GM10847 (cell line): ENCODE results near the gene TANGO6.

Experiments
- POLR2A ChIP-seq: IDR thresholded peaks from 2 replicates; pipeline ENCODE4 v1.6.1; 2011; ENCODE audit not compliant: insufficient read length; ENCODE audit errors: extremely low read depth

TANGO6 gene

GRCh38 chr16:68893710-68894705 is 50.7 kb downstream of the TANGO6 start:
- TF ChIP-seq POLR2A: no peak

DNA sequence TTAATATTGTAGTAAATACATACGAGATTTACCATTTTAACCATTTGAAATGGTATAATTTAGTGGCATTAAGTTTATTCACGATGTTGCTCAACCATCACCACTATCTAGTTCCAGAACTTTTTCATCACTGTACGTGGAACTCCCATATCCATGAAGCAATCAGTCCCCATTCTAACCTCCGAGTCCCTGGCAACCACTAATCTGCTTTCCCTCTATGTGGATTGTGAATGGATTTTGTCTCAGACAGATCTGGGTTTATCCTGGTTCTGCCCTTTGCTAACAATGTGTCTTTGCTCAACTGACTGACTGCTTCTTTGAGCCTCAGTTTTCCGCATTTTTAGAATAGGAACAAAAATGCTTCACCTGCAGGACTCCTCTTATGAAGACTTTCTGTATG is 51.4 kb downstream of the TANGO6 start:
- no peak for TF ChIP-seq POLR2A

DNA sequence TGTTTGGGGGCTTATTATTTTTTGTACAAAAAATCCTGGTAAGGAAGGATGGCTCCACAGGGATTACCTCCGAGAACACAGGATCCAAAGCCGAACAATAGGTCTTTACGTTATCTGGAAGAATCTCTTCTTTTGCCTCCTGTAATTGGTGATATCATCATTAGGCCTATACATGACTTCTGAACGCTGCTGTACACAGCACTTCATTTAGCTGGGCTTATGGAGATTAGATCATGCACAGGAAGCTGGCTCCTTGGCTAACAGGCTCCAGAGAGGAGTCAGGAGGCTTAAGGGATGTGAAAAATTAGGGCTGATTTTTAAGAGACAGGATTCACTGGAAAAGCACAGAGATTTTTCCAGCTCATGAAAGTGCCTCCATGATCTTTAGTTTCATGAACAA is 54.7 kb downstream of the TANGO6 start:
- no peak for TF ChIP-seq POLR2A

- TF ChIP-seq POLR2A: no peak
Observed at GRCh38 chr16:68900009-68900408, 56.7 kb downstream of the TANGO6 start.

GRCh38 chr16:68902003-68902968 is 59.0 kb downstream of the TANGO6 start:
- no peak for TF ChIP-seq POLR2A

DNA sequence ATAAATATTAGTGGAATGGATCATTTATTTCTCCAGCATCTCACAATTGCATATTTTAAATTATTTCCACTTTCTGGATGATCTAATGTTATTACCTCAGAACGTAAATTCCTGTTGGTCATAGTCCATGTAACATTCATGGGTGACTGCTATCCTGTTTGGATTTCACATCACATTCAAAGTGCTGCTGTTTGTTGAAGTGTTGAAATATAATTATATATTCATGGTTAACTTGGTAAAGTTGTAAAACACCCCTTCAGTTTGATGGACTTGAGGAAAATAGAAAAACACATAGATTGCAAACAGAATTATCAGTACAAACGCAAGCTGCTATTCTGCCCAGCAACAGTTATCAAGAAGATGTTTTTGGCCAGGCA is 59.6 kb downstream of the TANGO6 start:
- TF ChIP-seq POLR2A: no peak

GRCh38 chr16:68907297-68907696 is 64.0 kb downstream of the TANGO6 start:
- TF ChIP-seq POLR2A: no peak

GRCh38 chr16:68907781-68908181 is 64.5 kb downstream of the TANGO6 start:
- no peak for TF ChIP-seq POLR2A

GRCh38 chr16:68909099-68909733 is 65.9 kb downstream of the TANGO6 start:
- no peak for TF ChIP-seq POLR2A

GRCh38 chr16:68910051-68910450 is 66.7 kb downstream of the TANGO6 start:
- no peak for TF ChIP-seq POLR2A

DNA sequence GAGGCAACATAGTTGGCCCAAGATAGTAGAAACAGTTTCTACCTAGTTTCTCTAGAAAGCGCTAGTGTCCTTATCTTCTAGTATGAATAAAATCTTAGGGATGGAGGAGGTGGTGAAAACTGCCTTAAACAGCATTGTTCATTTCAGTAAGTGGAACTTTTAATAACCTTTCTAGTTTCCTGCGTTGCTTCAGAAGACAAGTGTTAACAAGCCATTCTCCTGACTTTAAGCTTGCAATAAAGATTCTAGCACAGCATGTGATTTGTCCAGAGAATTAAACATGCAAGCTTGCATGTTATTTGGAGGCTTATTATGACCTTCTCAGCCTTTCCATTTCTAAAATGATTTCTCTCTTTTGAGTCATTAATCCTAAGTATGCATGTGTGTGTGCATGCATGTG is 72.3 kb downstream of the TANGO6 start:
- no peak for TF ChIP-seq POLR2A

DNA sequence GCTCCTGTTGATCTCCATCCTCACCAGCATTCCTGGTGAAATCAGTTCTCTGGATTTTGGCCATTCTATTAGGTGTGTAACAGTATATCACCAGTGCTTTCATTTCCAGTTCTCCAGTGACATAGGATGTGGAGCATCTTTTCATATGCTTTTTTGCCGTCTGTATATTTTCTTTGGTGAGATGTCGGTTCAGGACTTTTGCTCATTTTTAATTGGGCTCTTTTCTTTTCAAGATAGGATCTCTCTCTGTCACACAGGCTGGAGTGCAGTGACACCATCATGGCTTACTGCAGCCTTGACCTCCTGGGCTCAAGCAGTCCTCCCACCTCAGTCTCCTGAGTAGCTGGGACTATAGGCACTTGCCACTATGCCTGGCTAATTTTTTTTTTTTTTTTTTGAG is 74.2 kb downstream of the TANGO6 start:
- no peak for TF ChIP-seq POLR2A

DNA sequence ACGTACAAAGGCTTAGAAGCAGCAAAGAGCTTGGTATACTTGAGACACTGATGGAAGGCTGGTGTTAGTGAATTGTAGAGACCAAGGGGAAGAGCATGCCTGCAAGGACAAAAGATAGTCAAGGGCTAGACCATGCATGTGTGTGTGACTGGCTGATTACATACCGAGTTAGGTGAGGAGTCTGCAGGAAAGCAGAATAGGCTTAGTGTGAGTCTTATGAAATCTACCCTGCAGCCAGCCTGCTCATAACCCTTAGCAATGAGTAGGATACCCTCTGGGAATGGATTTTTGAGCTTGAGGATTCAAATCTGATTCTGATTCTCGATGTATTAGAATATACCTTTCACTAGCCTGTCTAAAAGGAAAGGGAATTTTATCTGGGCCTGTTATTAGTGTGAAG is 77.0 kb downstream of the TANGO6 start:
- TF ChIP-seq POLR2A: no peak

DNA sequence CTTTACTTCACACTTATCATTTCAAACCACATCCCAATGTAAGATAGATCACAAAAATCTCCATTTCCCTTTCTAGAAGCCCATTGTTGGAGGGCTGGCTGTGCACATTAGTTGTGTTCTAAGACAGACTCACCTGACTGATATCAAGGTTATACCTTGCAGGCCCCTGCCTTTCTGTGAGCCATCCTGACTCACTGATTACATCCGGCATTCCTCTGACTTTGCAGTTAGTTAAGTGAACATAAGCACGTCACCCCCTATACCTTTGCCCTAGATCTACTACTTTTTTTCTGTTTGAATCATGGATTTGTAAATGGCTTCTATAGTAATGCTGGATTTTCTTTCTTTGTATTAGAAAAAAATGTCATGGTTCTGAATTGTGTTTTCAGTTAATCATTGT is 78.3 kb downstream of the TANGO6 start:
- no peak for TF ChIP-seq POLR2A

GRCh38 chr16:68923116-68923515 is 79.8 kb downstream of the TANGO6 start:
- no peak for TF ChIP-seq POLR2A

GRCh38 chr16:68927018-68927417 is 83.7 kb downstream of the TANGO6 start:
- TF ChIP-seq POLR2A: no peak

DNA sequence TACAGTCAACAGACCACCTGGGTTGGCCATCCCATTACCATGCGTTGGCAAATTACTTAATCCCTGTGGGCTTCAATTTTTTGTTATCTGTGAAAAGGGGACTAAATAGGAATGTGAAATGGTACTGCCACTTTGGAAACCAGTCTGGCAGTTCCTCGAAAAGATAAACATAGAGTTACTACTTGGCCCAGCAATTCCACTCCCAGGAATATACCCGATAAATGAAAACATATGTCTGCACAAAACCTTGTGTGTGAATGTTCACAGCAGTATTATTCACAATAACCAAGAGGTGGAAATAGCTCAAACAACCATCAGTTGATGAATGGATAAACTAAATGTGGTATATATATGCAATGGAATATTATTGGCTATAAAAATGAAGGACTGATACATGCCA is 87.9 kb downstream of the TANGO6 start:
- TF ChIP-seq POLR2A: no peak
